NCI-H2196 (cell line): ENCODE measurements around the gene DSTYK.
"Not testable (repeated sequence)": the region's sequence is repeated elsewhere in the genome, so short reads cannot be mapped to it uniquely, and the experiment has no call there.

Source experiments
- DNase-seq: peaks from one replicate; lab custom pipeline; 2025; ENCODE audit not compliant: unreplicated experiment; lab: John Stamatoyannopoulos, UW

DSTYK gene

DNA sequence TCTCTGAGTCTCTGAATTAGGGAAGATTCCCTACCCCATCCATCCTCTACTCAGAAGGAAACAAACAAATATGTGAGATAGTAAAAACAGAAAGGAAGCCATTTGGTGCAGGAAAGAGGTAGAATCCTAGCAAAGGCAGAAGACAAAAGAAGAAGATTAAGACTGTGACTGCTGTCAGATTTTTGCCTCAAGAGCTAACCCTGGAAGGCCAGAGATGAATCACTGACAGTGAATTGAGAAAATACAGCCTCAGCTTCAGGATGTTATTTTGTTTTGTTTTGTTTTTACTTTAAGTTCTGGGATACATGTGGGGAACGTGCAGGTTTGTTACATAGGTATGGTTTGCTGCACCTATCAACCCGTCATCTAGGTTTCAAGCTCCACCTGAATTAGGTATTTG lies 31.7 kb downstream of the DSTYK start:
- no peak for DNase-seq

GRCh38 chr1:205172729-205173366 lies 38.7 kb downstream of the DSTYK start:
- peak; percentile 11 for DNase-seq

DNA sequence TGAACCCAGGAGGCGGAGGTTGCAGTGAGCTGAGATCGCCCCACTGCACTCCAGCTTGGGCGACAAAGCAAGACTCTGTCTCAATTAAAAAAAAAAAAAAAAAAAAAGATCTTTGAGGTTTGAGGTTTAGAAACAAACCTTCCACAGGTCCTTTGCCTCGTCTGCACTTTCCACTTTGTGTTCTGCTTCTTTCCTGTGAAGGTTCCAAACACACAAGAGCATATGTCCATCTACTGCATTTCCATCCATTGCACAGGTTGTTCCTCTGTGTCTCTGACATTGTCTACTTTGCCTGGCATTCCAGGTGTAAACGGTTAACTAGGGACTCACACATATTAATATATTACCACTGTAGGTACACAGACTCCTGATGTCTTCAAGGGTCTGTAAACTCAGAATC lies 40.1 kb downstream of the DSTYK start:
- no peak for DNase-seq

- no peak for DNase-seq
Measured at GRCh38 chr1:205170532-205171269, 40.8 kb downstream of the DSTYK start.

- no peak for DNase-seq
Measured at GRCh38 chr1:205169248-205169647, 42.3 kb downstream of the DSTYK start.

GRCh38 chr1:205168291-205168690 lies 43.2 kb downstream of the DSTYK start:
- no peak for DNase-seq

- DNase-seq = no peak
Measured at GRCh38 chr1:205162301-205162700, 49.2 kb downstream of the DSTYK start.

DNA sequence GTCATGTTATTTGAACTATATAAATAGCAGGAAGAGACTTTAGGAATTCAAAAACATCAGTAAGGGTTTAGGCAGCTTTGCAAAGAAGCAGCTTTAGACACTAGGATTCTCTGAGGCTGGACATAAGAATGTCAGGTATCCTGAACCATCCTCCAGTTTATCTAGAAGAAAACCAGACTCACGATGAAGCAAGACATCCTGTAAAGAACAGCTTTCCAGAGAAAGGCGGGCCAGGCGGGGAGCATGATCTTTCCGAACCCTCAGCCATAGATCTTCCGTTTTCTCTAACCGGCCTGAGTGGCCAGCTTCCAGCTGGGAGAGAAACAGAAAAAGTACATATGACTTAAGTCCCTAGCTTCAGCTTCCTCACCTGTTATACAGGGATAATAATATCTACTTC lies 50.4 kb downstream of the DSTYK start:
- no peak for DNase-seq

DNA sequence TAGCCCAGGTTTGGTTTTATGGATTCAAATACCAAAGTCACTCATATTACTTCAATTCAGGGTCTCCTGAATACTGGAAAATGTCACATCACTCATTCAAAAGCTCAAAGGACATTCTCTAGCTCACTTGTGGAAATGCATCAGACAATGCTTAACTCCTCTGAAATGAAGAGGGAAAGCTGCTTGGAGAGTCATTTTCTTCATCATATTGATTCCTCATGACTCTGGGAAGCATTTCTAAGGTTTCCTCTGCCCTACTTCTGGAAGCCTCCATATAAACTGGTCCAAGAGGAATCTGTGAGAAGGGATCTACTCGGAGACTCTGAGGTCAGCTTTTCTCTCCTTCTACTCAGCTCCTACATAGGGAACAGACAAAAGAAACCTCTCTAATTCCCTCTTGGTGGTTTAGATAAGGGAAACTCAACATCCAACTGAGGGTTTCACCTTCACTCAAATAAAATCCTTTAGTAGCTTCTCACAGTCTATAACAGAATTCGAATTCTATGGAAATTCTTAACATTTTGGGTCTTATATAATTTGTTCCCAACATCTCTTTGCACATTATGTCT lies 53.4 kb downstream of the DSTYK start:
- no peak for DNase-seq

DNA sequence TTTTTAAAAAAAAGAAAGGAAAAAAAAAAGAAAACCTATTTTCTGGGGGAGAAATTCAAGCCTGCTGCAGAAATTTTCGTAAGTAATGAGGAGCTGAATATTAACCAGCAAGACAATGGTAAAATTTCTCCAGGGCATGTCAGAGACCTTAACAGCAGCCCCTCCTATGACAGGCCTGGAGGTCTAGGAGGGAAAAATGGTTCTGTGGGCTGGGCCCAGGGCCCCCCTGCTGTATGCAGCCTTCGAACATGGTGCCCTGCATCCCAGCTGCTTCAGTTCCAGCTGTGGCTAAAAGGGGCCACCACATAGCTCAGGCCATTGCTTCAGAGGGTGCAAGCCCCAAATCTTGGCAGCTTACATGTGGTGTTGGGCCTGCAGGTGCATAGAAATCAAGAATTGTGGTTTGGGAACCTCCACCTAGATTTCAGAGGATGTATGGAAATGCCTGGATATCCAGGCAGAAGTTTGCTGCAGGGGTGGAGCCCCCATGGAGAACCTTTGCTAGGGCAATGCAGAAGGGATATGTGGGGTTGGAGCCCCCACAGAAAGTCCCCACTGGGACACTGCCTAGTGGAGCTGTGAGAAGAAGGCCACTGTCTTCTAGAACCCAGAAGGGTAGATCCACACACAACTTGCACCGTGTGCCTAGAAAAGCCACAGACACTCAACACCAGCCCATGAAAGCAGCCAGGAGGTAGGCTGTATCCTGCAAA lies 55.7 kb downstream of the DSTYK start:
- not testable (repeated sequence) for DNase-seq

GRCh38 chr1:205152505-205152904 lies 59.0 kb downstream of the DSTYK start:
- no peak for DNase-seq

GRCh38 chr1:205150651-205151428 lies 60.7 kb downstream of the DSTYK start:
- DNase-seq = no peak

- no peak for DNase-seq
Measured at GRCh38 chr1:205147191-205147835, 64.2 kb downstream of the DSTYK start.

DNA sequence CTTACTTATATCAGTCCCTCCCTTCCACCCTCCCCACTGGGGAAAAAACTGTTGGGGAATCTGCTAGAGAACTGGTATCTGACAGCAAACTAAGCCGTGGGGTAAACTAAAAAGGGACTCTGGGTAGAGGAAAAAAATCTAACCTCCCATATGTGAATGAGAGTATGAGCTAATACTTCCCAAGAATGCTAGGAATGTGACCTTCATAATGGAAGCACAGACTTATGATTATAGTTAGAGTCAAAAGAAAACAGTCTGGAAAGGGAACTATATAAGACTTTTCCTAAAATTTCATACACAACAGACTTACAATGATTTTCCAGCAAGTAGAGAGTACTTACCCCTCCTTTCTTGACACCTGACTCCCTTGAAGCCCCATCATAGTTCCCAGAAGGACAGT lies 66.8 kb downstream of the DSTYK start:
- DNase-seq = no peak

DNA sequence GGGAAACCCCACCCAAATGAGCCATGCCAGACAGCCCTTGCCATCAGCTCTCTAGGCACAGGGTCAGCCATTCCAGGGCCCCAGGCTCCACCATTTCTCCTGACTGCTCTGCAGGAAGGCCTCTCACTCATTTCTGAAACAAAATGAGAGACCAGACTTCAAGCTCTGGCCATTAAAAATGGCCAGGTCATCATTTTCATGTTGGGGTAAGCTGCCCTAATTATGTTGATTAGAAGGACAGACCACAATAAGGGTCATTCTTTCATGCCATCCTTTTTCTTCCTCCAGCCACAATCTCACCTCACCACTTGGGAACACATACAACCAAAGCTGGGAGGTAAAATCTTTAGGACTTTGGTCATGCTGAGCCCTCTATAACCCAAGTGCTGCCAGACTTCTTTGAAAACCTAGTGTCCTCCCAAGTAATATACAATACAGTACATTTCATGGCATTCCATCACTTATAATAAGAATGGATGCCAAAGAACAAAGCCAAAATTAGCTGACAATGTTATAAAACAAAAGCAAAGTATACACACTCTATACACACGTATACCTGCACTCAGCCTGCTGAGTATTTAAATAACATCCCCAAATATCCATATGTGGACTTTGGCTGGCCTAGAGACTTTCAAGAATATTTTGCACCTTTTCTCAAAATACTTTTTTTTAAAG lies 67.3 kb downstream of the DSTYK start:
- no peak for DNase-seq

- DNase-seq = no peak
Measured at GRCh38 chr1:205142102-205142469, 69.4 kb downstream of the DSTYK start.

DNA sequence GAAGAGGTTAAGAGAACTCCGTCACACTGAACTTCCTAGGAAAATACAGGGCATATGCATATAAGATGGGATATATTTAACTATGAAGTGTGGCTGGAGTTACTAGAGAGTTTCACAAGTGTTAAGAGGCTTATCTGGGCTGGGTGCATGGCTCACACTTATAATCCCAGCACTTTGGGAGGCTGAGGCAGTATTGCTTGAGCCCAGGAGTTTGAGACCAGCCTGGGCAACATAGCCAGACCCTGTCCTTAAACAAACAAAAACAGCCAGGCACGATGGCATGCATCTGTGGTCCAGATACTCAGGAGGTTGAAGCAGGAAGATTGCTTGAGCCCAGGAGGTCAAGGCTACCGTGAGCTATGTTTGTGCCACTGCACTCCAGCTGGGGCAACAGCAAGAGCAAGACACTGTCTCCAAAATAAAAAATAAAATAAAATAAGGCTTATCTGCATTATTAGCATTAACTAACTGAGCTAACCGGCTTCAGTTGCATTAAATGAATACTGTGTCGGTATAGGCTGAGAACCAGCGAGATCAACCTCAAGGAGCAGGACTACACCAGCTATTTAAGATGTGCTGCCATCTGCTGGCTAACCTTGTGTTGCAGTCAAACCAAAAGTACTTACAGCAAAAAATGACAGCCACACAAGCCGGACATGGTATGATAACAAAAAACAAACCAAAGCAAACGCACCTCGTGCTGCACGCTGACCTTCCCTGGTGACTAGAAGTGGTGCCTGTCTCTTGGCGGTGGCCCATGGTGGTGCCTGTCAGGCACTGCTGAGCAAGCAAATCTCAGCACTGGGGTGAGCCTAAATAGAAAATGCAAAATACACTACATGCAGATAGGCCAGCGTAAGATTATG lies 70.0 kb downstream of the DSTYK start:
- DNase-seq = peak; percentile 86

DNA sequence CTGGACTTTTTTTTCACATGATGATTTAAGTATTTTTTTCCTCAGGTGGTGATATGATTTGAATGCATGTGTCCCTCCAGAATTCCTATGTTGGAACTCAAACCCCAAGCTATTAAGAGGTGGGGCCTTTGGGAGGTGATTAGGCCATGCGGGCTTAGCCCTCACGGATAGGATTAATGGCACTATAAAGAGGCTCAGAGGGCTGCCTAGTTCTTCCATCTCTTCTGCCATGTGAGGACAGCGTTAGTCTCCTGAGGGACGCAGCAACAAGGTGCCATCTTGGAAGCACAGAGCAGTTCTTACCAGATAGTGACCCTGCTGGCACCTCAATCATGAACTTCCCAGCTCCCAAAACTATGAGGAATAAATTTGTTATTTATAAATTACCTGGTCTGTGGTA lies 71.4 kb downstream of the DSTYK start:
- no peak for DNase-seq

- no peak for DNase-seq
Measured at GRCh38 chr1:205137901-205138300, 73.6 kb downstream of the DSTYK start.
